ENCODE measurements around the gene IP6K3.

- TF ChIP-seq POLR2AphosphoS5 (IDR thresholded peaks at IDR 0.05; ENCODE audit: low read depth, low read length): no peak
- no peak for TF ChIP-seq SIN3A (IDR thresholded peaks at IDR 0.05; ENCODE audit: borderline replicate concordance, insufficient read depth, low read length)
These were observed 64.4 kb downstream of the IP6K3 start for GRCh38 chr6:33682341-33682740.

Measured in PFSK-1 (cell line).